Chondrocyte (in vitro differentiated cells): ENCODE results near the gene ITPKA. TPM values are rescaled to one million over a fixed set of nuclear protein-coding genes. Genes with fewer than 3 reads are reported as not detected.

ENCODE experiments used
- DNase-seq: peaks from one replicate; pipeline ENCODE4 v3.0.0; 2021; ENCODE audit warnings: mixed read lengths, low spot score
- H3K27ac Mint-ChIP-seq: one replicate; pipeline ENCODE4 v1.8.0; 2021; ENCODE audit warnings: mild to moderate bottlenecking, moderate library complexity, mixed read lengths; ENCODE audit not compliant: unreplicated experiment
- H3K27me3 Mint-ChIP-seq: 2 replicates; pipeline ENCODE4 v1.8.0; 2021; ENCODE audit warnings: low read depth, mixed read lengths
- H3K36me3 Mint-ChIP-seq: 2 replicates; pipeline ENCODE4 v1.8.0; 2021; ENCODE audit warnings: low read depth, mixed read lengths
- H3K4me1 Mint-ChIP-seq: 2 replicates; pipeline ENCODE4 v1.8.0; 2021; ENCODE audit warnings: low read depth, mild to moderate bottlenecking, mixed read lengths
- H3K4me3 Mint-ChIP-seq: one replicate; pipeline ENCODE4 v1.8.0; 2021; ENCODE audit warnings: mild to moderate bottlenecking, moderate library complexity, mixed read lengths; ENCODE audit not compliant: unreplicated experiment
- H3K9me3 Mint-ChIP-seq: 2 replicates; pipeline ENCODE4 v1.8.0; 2021; ENCODE audit warnings: low read depth, mixed read lengths
- CTCF ChIP-seq: fragments of 200-600 bp; sonication (generic); IDR thresholded peaks from 2 replicates; pipeline ENCODE4 v1.5.0; 2021; ENCODE audit warnings: antibody characterized with exemption, mild to moderate bottlenecking, moderate library complexity
- total RNA-seq: library from RNA; stranded (reverse); gene quantifications from 3 replicates; pipeline ENCODE4 v1.2.1, GENCODE V29; 2021

ITPKA gene
- total RNA-seq, 1 donor from 2014 or later = 0.32 TPM

GRCh38 chr15:41504751-41505492 lies 11.2 kb downstream of the ITPKA start:
- H3K27ac Mint-ChIP-seq = no peak overlapping the region

GRCh38 chr15:41505776-41506175 lies 12.1 kb downstream of the ITPKA start:
- Mint-ChIP-seq H3K4me1 (peaks cover 16% of the 10 kb centered on the region), H3K9me3 (no peaks in the 10 kb centered on the region), H3K27ac (no peak overlapping the region), H3K4me3 (no peak overlapping the region), H3K27me3 (peaks cover 36% of the 10 kb centered on the region), H3K36me3 (no peaks in the 10 kb centered on the region)
- no peak for DNase-seq
- no peak for TF ChIP-seq CTCF

More at GRCh38 chr15:41504751-41505492, 11.2 kb downstream of the ITPKA start:
- H3K9me3 Mint-ChIP-seq = no peaks in the 10 kb centered on the region
- H3K27me3 Mint-ChIP-seq = peaks cover 34% of the 10 kb centered on the region
- TF ChIP-seq CTCF = no peak
- no peaks in the 10 kb centered on the region for H3K36me3 Mint-ChIP-seq
- no peak overlapping the region for H3K4me3 Mint-ChIP-seq
- H3K4me1 Mint-ChIP-seq = peaks cover 16% of the 10 kb centered on the region
- DNase-seq = no peak

- no peak overlapping the region for H3K27ac Mint-ChIP-seq
- peaks cover 30% of the 10 kb centered on the region for H3K27me3 Mint-ChIP-seq
- no peak overlapping the region for H3K4me3 Mint-ChIP-seq
Measured at GRCh38 chr15:41506796-41507341, 13.2 kb downstream of the ITPKA start.

GRCh38 chr15:41507820-41508290 lies 14.2 kb downstream of the ITPKA start:
- H3K4me1 Mint-ChIP-seq = peaks cover 9% of the 10 kb centered on the region
- H3K9me3 Mint-ChIP-seq = no peaks in the 10 kb centered on the region
- no peak overlapping the region for H3K27ac Mint-ChIP-seq
- H3K4me3 Mint-ChIP-seq = no peak overlapping the region
- peaks cover 33% of the 10 kb centered on the region for H3K27me3 Mint-ChIP-seq
- TF ChIP-seq CTCF = no peak
- no peaks in the 10 kb centered on the region for H3K36me3 Mint-ChIP-seq
- DNase-seq = no peak

More at GRCh38 chr15:41506796-41507341, 13.2 kb downstream of the ITPKA start:
- DNase-seq = no peak
- H3K9me3 Mint-ChIP-seq = no peaks in the 10 kb centered on the region
- no peak for TF ChIP-seq CTCF
- H3K4me1 Mint-ChIP-seq = peaks cover 8% of the 10 kb centered on the region
- H3K36me3 Mint-ChIP-seq = no peaks in the 10 kb centered on the region

GRCh38 chr15:41510728-41511127 lies 17.1 kb downstream of the ITPKA start:
- TF ChIP-seq CTCF = no peak
- no peak for DNase-seq
- H3K9me3 Mint-ChIP-seq = no peaks in the 10 kb centered on the region
- H3K36me3 Mint-ChIP-seq = no peaks in the 10 kb centered on the region
- peaks cover 20% of the 10 kb centered on the region for H3K4me1 Mint-ChIP-seq
- H3K27ac Mint-ChIP-seq = no peak overlapping the region
- peaks cover 27% of the 10 kb centered on the region for H3K27me3 Mint-ChIP-seq
- no peak overlapping the region for H3K4me3 Mint-ChIP-seq
